HEK293T (cell line): ENCODE data around the gene SMIM34.
"Not testable (repeated sequence)": the region's sequence is repeated elsewhere in the genome, so short reads cannot be mapped to it uniquely, and the experiment has no call there.

ENCODE experiments used
- ARNT ChIP-seq: fragments of 450-650 bp; IDR thresholded peaks from 2 replicates; pipeline ENCODE4 v1.6.1; 2017; ENCODE audit warnings: mild to moderate bottlenecking
- BHLHE40 ChIP-seq: fragments of 450-650 bp; IDR thresholded peaks from 2 replicates; pipeline ENCODE4 v1.6.1; 2016; ENCODE audit warnings: mild to moderate bottlenecking, moderate library complexity, borderline replicate concordance
- CTBP1 ChIP-seq: fragments of 450-650 bp; IDR thresholded peaks from 2 replicates; pipeline ENCODE4 v1.6.1; 2016; ENCODE audit warnings: borderline replicate concordance
- ELF4 ChIP-seq: fragments of 450-650 bp; IDR thresholded peaks from 2 replicates; pipeline ENCODE4 v1.6.1; 2017; ENCODE audit warnings: antibody characterized with exemption
- FOXA1 ChIP-seq: fragments of 450-650 bp; IDR thresholded peaks from 2 replicates; pipeline ENCODE4 v1.6.1; 2016; ENCODE audit warnings: mild to moderate bottlenecking
- FOXK2 ChIP-seq: fragments of 450-650 bp; IDR thresholded peaks from 2 replicates; pipeline ENCODE4 v1.6.1; 2016; ENCODE audit warnings: mild to moderate bottlenecking
- FOXM1 ChIP-seq: fragments of 450-650 bp; IDR thresholded peaks from 2 replicates; pipeline ENCODE4 v1.6.1; 2017; ENCODE audit warnings: mild to moderate bottlenecking, borderline replicate concordance
- HDGF ChIP-seq: fragments of 450-650 bp; IDR thresholded peaks from 2 replicates; pipeline ENCODE4 v1.6.1; 2017; ENCODE audit warnings: antibody characterized with exemption, borderline replicate concordance
- L3MBTL2 ChIP-seq: fragments of 450-650 bp; conservative IDR thresholded peaks from 2 replicates; pipeline ENCODE4 v1.6.1; 2016; ENCODE audit warnings: mild to moderate bottlenecking
- NFRKB ChIP-seq: fragments of 450-650 bp; IDR thresholded peaks from 2 replicates; pipeline ENCODE4 v1.6.1; 2016; ENCODE audit warnings: mild to moderate bottlenecking, moderate library complexity
- SP1 ChIP-seq: fragments of 450-650 bp; IDR thresholded peaks from 2 replicates; pipeline ENCODE4 v1.6.1; 2017
- SUZ12 ChIP-seq: fragments of 450-650 bp; IDR thresholded peaks from 2 replicates; pipeline ENCODE4 v1.6.1; 2016; ENCODE audit warnings: mild to moderate bottlenecking
- TARDBP ChIP-seq: fragments of 450-650 bp; IDR thresholded peaks from 2 replicates; pipeline ENCODE4 v1.6.1; 2016
- TF ChIP-seq, protein P1 (sequence below): fragments of 450-650 bp; IDR thresholded peaks from 2 replicates; pipeline ENCODE4 v1.6.1; 2016

- not testable (repeated sequence) for TF ChIP-seq FOXA1, SP1, BHLHE40, HDGF, FOXM1, SUZ12, NFRKB, ARNT, TARDBP, FOXK2, L3MBTL2, ELF4, CTBP1
- TF ChIP-seq, protein P1, sequence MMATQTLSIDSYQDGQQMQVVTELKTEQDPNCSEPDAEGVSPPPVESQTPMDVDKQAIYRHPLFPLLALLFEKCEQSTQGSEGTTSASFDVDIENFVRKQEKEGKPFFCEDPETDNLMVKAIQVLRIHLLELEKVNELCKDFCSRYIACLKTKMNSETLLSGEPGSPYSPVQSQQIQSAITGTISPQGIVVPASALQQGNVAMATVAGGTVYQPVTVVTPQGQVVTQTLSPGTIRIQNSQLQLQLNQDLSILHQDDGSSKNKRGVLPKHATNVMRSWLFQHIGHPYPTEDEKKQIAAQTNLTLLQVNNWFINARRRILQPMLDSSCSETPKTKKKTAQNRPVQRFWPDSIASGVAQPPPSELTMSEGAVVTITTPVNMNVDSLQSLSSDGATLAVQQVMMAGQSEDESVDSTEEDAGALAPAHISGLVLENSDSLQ, result not testable (repeated sequence)
These were observed 18.1 kb downstream of the SMIM34 start for GRCh38 chr21:34405686-34406085.
